ENCODE results near the gene AP3D1.
A peak's percentile ranks its signal among the peaks of the same experiment; 100 is the strongest.

AP3D1 gene

DNA sequence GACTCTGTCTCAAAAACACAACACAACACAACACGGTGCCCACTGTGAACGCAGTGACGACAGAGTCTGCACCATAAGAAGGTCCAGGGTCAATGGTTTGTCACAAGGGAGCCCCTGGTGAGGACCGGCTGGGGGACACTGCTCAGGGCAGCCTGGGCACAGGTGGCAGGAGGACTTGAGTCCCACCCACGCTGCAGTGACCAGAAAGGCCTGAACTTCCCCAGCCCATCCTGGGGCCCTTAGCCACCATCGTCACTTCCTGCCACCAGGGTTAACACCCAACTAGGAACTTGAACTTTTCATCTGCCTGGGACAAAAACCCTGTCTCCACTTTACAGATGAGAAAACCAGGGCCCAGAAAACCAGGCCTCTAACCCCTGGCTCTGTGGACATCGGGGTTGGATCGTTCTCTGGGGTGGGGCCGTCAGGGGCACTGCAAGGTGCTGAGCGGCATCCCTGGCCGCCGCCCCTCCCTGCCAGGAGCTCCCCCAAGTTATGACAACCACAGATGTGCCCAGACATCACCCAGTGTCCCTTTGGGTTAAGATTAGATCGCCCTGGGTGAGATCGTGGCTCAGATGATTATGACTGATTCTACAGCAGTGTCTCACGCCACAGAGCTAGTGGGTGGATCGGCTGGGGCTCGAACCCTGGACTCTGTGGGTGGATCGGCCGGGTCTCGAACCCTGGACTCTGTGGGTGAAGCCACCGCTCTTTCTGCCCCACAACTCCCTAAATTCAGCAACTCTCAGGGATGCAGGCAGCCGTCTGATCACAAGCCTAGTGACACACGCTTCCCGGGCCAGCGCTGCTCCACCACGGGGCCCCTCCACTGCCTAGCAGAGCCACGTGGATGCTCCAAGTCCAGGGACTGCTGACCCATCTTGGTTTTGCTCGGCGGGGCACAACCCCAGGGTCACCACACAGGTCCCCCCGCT is 69.2 kb downstream of the AP3D1 start:
- DNase-seq: no peak

DNA sequence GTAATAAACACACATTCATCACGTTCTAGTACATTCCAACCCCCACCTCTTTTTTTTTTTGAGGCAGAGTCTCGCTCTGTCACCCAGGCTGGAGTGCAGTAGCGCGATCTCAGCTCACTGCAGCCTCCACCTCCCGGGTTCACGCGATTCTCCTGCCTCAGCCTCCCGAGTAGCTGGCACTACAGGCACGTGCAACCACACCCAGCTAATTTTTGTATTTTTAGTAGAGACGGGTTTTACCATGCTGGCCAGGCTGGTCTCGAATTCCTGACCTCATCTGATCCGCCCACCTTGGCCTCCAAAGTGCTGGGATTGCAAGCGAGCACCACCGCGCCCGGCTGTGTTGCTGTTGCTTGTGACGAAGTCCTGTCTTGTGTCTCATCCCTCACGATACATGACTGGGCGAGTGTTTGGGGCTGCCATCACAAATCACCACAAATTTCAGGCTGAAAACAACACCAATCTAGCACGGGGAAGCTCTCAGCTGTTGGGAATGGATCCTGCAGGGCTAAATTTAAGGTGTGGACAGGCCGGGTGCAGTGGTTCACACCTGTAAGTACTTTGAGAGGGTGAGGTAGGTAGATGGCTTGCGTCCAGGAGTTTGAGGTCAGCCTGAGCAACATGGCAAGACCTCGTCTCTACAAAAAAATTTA is 70.9 kb downstream of the AP3D1 start:
- DNase-seq: no peak

DNA sequence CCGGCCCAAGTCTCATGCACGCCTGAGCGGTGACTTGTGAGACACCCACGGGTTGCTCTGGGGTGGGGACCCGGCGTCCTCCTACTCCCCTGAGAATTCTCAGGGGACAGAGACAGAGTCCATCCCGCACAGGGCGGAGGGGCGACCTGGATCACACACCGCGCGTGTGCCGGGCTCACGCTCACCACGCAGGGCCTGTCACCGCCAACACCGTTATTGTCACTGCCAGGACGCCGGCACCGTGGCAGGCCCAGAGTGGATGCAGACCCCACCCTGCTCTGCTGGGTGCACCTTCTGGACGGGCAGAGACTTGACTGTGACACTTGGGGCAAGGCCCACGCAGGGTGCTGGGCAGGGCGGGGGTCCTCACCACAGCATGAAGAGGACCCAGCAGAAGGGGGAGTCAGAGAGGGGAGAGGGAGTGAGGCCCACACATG is 71.5 kb downstream of the AP3D1 start:
- no peak for DNase-seq

DNA sequence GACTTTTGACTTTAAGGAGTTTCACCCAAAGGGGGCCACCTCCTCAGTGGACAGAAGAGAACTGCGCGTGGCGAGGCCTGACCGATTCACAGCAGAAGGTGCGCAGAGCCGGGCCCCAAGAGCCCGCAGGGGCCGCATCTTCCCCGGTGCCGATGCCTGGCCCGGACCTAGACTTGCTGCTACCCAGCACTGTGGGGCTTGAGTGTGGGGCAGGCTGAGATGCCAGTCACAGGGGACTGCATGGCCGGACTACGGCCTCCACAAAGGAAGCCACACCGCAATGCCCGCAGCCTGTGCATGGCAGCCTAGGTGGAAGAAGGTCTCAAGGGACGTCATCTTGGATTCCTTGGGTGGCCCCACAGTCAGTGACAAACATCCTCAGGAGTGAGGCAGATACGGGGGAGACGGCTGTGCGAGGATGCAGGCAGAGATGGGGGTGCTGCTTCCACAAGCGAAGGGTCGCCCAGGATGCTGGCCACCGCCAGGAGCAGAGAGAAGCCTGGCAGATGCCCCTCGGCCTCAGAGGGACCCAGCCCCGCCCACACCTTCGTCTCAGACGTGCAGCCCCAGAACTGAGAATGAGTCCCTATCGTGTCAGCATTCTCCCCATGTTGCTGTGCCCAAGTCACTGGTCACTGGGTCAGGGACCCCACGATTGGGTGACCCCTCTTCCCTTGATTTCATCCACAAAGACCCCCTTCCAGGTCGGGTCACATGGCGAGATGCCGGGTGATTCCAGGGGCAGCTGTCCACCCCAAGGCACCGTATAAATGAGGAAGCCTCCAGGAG is 72.1 kb downstream of the AP3D1 start:
- DNase-seq: no peak

DNA sequence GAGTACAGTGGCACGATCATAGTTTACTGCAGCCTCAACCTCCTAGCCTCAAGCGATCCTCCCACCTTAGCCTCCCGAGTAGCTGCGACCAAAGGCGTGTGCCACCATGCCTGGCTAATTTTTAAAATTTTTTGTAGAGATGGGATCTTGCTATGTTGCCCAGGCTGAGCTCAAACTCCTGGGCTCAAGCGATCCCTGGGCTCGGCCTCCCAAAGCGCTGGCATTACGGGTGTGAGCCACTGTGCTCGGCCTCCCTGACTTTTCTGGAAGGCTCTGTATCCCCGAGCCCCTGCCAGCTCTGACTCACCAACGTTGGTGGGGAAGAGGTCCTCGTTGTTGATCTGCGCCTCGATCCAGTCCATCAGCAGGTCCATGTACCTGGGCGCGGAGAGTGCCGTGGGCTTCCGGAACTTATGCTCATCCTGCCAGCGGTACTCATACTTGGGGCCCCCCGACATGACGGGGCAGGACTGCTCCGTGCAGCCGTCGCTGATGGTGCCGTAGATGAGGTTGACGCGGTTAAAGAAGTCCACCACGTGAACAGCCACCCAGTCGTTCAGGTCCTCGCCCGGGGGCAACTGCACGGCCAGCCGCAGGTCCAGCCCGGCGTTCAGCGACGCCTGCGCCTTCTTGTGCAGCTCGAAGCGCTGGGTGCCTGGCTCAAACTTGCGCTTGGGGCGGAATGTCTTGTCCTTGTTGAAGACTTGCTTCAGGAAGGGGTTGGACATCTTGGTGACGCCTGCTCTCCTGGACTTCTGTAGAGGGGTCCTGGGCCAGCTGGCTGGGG is 73.3 kb downstream of the AP3D1 start:
- DNase-seq: no peak

DNA sequence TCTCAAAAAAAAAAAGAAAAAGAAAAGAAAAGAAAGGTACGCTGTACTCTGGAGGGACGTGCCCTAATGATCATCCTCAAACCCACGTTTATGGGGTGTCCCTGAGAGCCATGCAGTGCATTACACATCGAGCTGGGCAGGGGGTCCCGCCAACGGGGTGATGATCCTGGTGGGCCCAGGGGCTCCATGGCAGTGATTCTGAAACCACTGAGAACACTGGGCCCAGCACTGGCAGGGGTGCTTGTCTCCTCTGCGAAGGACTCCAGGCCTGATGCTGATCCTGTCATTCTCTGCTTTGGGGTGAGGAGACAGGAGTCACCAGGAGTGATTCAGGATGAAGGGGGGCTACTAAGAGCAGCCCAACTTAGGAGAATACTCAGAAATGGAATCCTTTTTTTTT is 74.0 kb downstream of the AP3D1 start:
- DNase-seq: no peak

DNA sequence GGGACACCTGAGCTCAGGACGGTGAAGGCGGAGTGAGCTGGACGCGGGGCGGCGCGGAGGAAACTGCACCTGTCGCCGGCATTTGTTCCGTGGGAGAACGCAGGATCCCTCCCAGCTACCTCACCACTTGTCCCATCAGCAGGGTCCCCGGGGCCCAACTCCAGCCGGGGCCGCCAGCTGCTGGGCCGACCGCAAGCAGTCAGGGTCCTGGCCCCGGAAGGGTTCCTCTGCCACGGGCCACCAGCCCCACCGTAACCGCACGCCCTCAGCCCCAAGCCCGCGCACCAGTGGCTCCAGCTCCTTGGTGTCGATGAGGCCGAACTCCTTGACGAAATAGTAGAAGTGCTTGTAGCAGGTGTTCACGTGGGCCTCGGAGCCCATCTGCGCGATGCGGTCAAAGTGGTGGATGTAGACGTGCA is 74.8 kb downstream of the AP3D1 start:
- no peak for DNase-seq

DNA sequence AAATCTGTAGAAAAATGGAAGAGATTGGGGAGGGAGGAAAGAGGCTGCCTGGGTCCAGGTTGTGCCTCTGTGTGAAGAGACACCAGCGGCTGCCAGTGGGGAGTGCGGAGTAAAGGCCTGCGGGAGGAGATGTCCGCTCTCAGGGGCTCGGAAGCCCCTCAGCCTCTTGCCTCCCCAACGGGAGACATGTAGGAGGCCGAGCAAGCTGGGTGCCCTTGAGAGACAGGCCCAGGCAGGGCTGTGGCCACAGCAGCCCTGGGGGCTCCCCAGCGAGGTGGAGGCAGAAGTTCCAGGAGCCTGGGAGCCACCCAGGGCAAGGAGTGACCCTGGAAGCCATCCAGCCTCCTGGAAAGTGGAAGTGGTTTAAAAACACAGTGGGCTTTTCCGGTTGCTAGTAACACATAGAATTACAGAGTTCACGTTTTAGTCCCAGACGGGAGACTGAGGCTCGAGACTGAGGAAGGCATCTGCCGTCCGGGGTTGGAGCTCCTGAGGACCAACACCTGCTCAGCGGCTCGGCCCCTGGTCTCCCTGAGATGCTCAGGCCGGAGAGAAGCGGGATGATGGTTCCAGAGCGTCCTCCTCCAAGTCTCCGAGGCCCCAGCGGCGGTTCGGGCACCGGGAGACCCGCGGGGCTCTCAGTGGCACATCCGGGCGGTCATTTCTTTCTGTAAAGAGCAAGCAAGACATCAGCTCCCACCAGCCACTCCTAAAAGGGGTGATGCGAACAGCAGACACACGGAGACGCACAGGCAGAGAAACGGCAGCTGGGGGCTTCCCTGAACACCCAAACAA is 78.4 kb downstream of the AP3D1 start:
- no peak for DNase-seq

DNA sequence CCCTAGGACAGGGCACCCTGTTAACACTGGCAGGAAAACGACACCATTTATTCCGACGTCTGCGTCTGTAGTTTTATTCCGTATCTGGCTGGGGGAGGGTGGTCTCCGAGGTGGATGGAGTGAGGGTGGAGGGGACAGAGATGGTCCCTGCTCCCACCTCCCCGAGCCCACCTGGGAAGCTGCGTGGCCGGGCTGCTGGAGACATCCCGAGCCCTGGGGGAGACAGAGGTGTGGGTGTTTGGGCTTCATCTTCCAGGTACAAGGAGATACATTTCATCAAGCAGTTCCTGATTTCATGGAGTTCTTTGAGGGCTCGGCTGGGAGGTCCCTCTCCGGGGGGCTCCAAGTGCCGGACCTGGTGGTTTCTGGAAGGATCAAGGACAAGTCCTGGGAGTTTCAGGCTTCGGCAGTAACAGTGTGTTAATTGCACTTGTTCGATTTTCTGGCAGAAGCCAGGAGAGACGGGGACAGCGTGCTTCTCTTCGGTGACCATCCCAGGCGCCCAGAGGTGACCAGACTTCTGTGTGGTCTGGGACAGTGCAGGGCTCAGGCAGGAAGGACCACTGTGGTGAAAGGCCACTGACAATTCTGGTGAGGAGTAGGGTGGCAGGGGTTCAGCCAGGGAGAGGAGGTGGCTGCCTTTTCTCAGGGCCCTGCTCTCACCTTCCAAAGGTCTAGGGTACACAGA is 80.2 kb downstream of the AP3D1 start:
- DNase-seq: no peak

DNA sequence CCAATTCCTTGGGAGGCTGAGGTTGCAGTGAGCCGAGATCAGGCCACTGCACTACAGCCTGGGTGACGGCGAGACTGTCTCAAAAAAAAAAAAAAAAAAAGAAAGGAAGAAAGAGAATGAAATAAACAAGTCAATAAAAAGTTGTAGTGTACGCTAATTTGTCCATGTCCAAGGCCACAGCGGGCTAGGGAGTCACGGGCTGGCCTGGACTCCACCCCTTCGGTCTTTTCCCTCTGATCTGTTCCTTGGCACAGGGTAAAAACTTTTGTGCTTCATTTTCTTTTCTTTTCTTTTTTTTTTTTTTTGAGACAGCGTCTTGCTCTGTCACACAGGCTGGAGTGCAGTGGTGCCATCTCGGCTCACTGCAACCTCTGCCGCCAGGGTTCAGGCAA is 80.9 kb downstream of the AP3D1 start:
- no peak for DNase-seq

DNA sequence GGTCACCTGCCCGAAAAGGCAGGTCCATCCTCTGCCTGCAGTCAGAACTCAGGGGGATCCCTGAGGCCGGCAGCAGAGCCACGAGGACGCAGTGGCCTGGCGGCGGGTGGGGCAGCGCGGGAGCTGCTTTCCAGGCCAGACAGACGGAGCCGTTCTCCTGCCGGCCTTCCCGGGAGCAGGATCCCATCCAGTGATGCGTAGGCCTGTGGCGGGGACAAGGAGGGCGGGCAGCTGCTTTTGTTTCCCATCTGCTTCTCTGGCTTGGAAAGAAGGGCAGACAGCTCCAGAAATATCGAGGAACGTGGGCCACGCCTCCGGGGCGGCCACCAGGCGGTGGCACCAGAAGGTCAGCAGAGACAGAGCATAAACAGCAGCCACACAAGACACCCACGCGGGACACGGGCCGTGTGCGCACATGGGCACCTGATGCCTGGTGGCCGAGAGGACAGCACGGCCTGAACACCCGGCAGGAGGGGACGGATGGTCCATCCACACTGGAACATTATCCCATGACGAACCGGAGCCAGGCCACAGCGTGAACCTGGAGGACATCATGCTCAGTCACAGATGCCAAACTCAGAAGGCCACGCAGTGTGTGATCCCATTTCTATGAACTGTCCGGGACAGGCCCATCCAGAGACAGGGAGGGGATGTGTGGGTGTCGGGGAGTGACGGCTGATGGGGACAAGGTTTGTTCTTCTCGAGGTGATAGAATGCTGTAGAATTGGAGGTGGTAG is 86.4 kb downstream of the AP3D1 start:
- DNase-seq: no peak

DNA sequence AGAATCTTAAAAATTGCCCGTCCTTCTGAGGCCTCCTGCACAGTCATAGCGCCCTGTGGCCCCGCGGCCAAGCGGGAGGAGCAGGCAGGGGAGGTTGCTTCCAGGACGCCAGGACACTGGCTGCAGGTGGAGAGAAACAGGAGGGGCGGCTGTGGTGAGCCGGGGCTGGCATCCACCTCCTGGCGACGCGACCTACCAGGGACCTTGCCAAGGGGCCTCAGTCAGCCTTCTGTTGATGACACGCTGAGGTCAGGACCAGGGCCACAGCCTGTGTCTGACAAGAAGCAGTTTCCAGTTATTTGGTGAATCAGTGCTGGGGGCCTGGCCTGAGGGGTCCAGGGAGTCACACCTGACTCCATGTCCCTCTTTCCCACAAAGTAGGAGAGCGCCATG is 87.0 kb downstream of the AP3D1 start:
- DNase-seq: no peak

DNA sequence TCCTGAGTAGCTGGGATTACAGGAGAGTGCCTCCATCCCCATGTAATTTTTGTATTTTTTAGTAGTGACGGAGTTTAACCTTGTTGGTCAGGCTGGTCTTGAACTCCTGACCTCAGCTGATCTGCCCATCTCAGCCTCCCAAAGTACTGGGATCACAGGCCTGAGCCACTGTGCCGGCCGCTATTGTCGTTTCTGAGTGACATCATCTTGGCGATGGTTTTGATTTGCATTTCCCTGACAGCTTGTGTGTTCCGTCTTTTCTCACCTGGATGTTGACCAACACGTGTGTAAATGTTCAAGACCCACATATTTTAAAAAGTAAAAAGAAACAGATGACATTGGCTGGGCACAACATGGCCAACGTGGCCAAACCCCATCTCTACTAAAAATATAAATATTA is 87.5 kb downstream of the AP3D1 start:
- no peak for DNase-seq

DNA sequence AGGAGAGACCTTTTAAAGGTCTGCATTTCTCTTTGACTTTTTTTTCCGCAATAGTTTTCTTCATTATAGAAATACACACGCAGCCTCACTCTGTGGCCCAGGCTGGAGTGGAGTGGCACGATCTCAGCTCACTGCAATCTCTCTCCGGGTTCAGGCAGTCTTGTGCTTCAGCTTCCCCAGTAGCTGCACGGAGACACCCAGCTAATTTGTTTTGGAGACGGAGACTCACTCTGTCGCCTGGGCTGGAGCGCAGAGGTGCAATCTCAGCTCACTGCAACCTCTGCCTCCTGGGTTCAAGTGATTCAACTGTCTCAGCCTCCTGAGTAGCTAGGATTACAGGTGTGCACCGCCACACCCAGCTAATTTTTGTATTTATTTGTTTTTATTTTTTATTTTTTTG is 88.6 kb downstream of the AP3D1 start:
- no peak for DNase-seq

DNA sequence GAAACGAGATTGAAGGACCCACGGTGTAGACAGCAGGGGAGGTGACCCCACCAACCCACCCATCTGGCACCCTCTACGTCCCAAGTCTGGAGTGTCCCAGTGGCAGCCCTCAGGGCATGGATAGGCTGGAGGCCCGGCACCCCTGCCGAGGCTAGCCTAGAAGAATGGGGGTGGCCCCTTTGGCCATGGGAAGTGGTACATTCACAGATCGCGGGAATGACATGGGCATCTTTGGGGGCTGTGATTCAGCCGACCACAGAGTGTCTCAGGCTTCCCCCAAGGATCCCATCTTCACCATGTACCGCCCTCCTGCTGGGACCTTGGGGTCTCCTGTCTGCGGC is 89.0 kb downstream of the AP3D1 start:
- no peak for DNase-seq

DNA sequence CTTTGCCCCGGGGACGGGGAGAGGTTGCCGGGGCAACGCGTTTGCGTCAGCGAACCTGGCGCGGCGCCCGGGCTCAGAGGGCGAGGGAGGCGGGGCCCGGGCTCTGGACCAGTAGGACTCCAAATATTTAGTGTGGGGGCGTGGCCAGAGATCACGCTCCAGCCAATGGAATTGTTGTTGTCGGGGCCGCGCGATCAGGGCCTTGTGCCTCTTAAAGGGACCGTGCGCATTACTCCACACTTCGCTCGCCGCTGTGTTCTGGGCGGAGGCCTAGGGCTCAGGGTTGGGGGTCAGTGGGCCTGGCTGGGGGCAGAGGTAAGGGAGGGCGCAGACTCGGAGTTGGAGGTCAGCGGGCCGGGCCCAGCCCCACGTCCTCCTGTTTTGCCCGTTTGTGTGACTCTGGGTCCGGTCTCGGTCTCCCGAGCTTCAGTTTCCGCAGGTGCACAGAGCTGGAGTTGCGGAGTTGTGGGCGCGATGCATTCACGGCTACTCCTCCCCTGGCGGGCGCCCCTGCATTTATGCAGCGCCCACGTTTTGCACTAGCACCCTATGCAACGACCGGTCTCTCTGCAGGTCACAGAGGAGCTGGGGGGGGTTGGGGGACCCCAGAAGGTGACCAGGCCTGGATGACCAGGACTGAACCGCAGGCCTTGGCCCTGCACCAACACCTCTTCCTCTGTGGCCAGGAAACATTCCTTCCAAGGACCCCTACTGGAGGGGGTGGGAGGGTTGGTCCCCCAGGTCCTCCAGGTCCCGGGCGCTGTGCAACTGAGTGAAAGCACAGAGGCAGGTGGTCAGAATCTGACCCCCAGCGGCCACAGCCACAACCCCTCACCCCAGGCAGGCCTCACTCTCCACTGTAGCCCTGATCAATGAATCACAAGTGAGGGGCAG is 89.6 kb downstream of the AP3D1 start:
- DNase-seq: peak; percentile 98 to 99

DNA sequence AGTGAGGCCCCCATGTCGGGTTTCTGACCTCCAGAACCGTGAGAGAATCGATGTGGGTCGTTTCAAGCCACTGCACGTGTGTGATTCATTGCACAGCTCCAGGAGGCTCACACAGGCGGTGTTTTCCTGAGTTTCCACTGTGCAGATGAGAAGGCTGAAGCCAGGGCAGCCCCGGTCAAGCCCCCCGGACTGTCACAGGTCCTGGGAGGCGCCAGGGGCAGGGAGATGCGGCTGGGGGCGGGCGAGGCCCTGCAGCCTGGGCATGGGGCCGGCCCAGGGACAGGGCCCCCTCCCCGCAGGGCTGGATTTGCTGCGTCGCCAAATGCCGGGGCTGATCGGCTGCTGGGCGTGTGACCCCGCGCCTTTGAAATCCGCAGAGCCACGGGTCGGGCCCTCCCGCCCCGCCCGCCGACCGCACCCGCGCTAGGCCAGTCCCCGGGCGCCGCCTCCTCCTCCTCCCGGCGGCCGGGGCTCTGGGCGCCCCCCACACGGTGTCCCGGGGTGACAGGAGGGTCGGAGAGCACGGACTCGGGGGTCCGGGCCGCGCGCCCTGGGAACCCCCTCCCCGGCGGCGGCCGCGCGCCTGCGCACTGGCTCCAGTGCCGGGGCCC is 90.4 kb downstream of the AP3D1 start:
- peak in 1 of 2 experiments; percentile 51 for DNase-seq

DNA sequence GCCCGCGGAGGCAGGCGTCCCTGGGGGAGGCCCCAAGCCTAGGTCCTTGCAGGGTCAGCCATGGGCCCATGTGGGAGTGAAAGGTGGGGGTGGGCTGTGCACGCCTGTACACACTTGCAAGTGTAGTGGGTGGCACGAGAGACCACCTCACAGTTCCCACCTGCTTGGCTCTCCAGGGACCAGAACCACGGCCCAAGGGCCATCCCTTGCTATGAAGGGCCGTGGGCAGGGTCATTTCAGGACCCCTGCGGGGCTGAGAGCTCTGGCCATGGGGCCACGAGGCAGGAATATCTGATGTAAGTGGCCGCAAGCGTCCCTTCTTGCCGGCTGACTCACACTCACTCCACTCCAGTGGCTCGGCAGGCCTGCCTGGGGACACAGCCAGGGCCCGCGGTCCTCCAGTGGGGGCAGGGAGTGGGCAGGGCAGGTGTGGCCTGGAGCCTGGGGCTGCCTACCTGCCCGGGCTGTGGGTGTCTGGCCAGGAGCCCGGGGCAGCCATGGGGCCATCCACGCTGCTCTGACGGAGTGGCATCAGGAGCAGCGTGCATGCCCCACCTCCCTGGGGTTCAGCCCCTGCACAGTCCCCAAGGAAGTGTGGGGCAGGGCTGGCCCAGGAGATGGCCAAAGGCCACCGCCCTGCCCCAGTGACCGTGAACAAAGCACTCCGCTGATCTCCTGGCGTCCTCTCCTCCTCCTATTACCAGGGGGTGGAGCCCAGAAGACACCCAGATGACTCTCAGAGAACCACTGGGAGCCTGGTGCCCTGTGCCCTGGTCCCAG is 91.8 kb downstream of the AP3D1 start:
- no peak for DNase-seq

All from NCI-H2081 (cell line).